Breast epithelium (tissue), 4 donors: Measurements from ENCODE around the gene ITGB4. TPM values are rescaled to one million over a fixed set of nuclear protein-coding genes. Genes with fewer than 3 reads are reported as not detected.

Experiments used
- DNase-seq, 2 donors: peaks; one replicate each; pipeline ENCODE4 v3.0.0-alpha.2; 2019; ENCODE audit warnings: low spot score in 2 of 2
- H3K27ac ChIP-seq, 2 donors: fragments of 200-600 bp; sonication (generic) in 1 of 2; one replicate each; pipeline ENCODE4 v1.5.1; 2016 to 2019; ENCODE audit warnings: mild to moderate bottlenecking in 1 of 2
- H3K27me3 ChIP-seq, 2 donors: fragments of 200-600 bp; sonication (generic) in 1 of 2; one replicate each; pipeline versions ENCODE4 v1.5.1 to v1.6.0; 2017 to 2019; ENCODE audit warnings: control low read depth in 1 of 2, mild to moderate bottlenecking in 1 of 2
- H3K36me3 ChIP-seq: fragments of 200-600 bp; one replicate; pipeline ENCODE4 v1.5.1; 2019
- H3K4me1 ChIP-seq, 2 donors: fragments of 200-600 bp; sonication (generic); one replicate each; pipeline ENCODE4 v1.5.1; 2016 to 2019; ENCODE audit warnings: control low read depth in 1 of 2
- H3K4me3 ChIP-seq, 3 donors: fragments of 200-600 bp; sonication (generic); 1 replicate in 2 of 3; 2 replicates in 1 of 3; pipeline ENCODE4 v1.5.1; 2016 to 2019; ENCODE audit warnings: mild to moderate bottlenecking in 3 of 3, moderate library complexity in 2 of 3
- H3K9me3 ChIP-seq, 2 donors: fragments of 200-600 bp; sonication (generic) in 1 of 2; one replicate each; pipeline ENCODE4 v1.5.1; 2016 to 2019; ENCODE audit warnings: control low read depth in 1 of 2
- CTCF ChIP-seq, 3 donors: fragments of 450-650 bp; IDR thresholded peaks; one replicate each; pipeline ENCODE4 v1.5.1; 2016 to 2017; ENCODE audit warnings: antibody characterized with exemption in 3 of 3, mild to moderate bottlenecking in 3 of 3, moderate library complexity in 3 of 3
- POLR2A ChIP-seq: fragments of 450-650 bp; IDR thresholded peaks from one replicate; pipeline ENCODE4 v1.6.1; 2016; ENCODE audit warnings: antibody characterized with exemption, mild to moderate bottlenecking, moderate library complexity
- POLR2AphosphoS5 ChIP-seq, 3 donors: sonication (generic); formaldehyde crosslinking; IDR thresholded peaks; one replicate each; pipeline ENCODE4 v1.6.1; 2017; ENCODE audit warnings: antibody characterized with exemption in 3 of 3
- intact Hi-C: fragments of 100-400 bp; cut with DNase I; formaldehyde crosslinking; loops from one replicate; pipeline ENCODE4 v1.15.1; 2023; ENCODE audit warnings: low total_unique reads
- total RNA-seq, 3 donors: library from RNA; depleted of rRNA; stranded (reverse); fragments of >200 nt; gene quantifications; one replicate each; pipeline ENCODE4 v1.1.0, GENCODE V29; 2016

ITGB4 gene
- total RNA-seq, 3 donors from 2014 or later: 9.8 to 125 (median 67.2) TPM

GRCh38 chr17:75740631-75741077 is 19.4 kb downstream of the ITGB4 start:
- no peak for DNase-seq
- no peaks in the 10 kb centered on the region for H3K27me3 ChIP-seq
- H3K4me1 ChIP-seq: no peaks in the 10 kb centered on the region
- intact Hi-C loops: no loop called here
- no peaks in the 10 kb centered on the region for H3K9me3 ChIP-seq
- H3K4me3 ChIP-seq: no peak overlapping the region
- H3K36me3 ChIP-seq: peaks cover 7% of the 10 kb centered on the region
- TF ChIP-seq CTCF (IDR thresholded peaks at IDR 0.05): no peak
- TF ChIP-seq POLR2AphosphoS5 (IDR thresholded peaks at IDR 0.05): no peak
- TF ChIP-seq POLR2A: no peak
- H3K27ac ChIP-seq: no peak overlapping the region

- H3K27ac ChIP-seq: no peak overlapping the region
- H3K9me3 ChIP-seq: no peaks in the 10 kb centered on the region
- no peaks in the 10 kb centered on the region for H3K27me3 ChIP-seq
- no peaks in the 10 kb centered on the region for H3K36me3 ChIP-seq
- intact Hi-C loops: no loop called here
- DNase-seq: no peak
- H3K4me1 ChIP-seq: no peaks in the 10 kb centered on the region
- H3K4me3 ChIP-seq: no peak overlapping the region
- TF ChIP-seq POLR2AphosphoS5 (IDR thresholded peaks at IDR 0.05): no peak
- no peak for TF ChIP-seq CTCF (IDR thresholded peaks at IDR 0.05)
- no peak for TF ChIP-seq POLR2A
Measured at GRCh38 chr17:75742337-75742736, 21.1 kb downstream of the ITGB4 start.

- TF ChIP-seq CTCF (IDR thresholded peaks at IDR 0.05) (no peak), POLR2A (no peak), POLR2AphosphoS5 (IDR thresholded peaks at IDR 0.05) (no peak)
- no peak for DNase-seq
- Histone ChIP-seq H3K27me3 (no peaks in the 10 kb centered on the region), H3K27ac (no peak overlapping the region), H3K4me1 (no peaks in the 10 kb centered on the region), H3K9me3 (no peaks in the 10 kb centered on the region), H3K4me3 (no peak overlapping the region), H3K36me3 (no peaks in the 10 kb centered on the region)
- intact Hi-C loops: no loop called here
Measured at GRCh38 chr17:75743625-75744206, 22.5 kb downstream of the ITGB4 start.

DNA sequence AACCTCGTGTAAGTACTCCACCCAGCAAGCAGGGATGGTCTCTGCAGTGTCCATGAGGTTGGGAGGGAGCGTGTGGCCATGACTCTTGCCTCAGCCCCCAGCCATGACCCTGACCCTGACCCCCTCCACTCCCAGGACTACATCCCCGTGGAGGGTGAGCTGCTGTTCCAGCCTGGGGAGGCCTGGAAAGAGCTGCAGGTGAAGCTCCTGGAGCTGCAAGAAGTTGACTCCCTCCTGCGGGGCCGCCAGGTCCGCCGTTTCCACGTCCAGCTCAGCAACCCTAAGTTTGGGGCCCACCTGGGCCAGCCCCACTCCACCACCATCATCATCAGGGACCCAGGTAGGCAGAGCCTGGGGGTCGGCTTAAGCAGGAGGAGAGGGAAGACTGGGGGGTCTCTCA is 27.4 kb downstream of the ITGB4 start:
- Histone ChIP-seq H3K4me1 (peaks cover 0 to 5% of the 10 kb centered on the region in 2 donors), H3K9me3 (no peaks in the 10 kb centered on the region), H3K27ac (no peak overlapping the region), H3K4me3 (no peak overlapping the region), H3K36me3 (no peaks in the 10 kb centered on the region), H3K27me3 (no peaks in the 10 kb centered on the region)
- DNase-seq: no peak
- intact Hi-C loops: loop anchor here (2.0 to 5.0 kb wide), 2 partner anchors 70 to 111 kb away; no protein-coding TSS in a partner anchor
- TF ChIP-seq POLR2AphosphoS5 (IDR thresholded peaks at IDR 0.05) (no peak), CTCF (IDR thresholded peaks at IDR 0.05) (no peak), POLR2A (no peak)

- no peaks in the 10 kb centered on the region for H3K27me3 ChIP-seq
- peak overlapping the region; percentile 6 to 45 for H3K27ac ChIP-seq
- peaks cover 0 to 5% of the 10 kb centered on the region in 2 donors for H3K4me1 ChIP-seq
- TF ChIP-seq POLR2A (no peak), POLR2AphosphoS5 (IDR thresholded peaks at IDR 0.05) (peak in 1 of 3 donors; percentile 49), CTCF (IDR thresholded peaks at IDR 0.05) (peak; percentile 79 to 94 (median 91))
- H3K4me3 ChIP-seq: peak overlapping the region in 1 of 3 donors; percentile 12
- no peaks in the 10 kb centered on the region for H3K36me3 ChIP-seq
- H3K9me3 ChIP-seq: no peaks in the 10 kb centered on the region
- intact Hi-C loops: loop anchor here (2.0 to 5.0 kb wide), 2 partner anchors 71 to 112 kb away; no protein-coding TSS in a partner anchor
- peak; percentile 71 to 91 for DNase-seq
Measured at GRCh38 chr17:75749545-75750389, 28.5 kb downstream of the ITGB4 start.
